PC-3 (cell line): ENCODE measurements around the gene CORO1C. TPM values are rescaled to one million over a fixed set of nuclear protein-coding genes. Genes with fewer than 3 reads are reported as not detected.

Source experiments
- ATAC-seq: fragments of 200-7000 bp; cut with Tn5 transposase; 2 replicates; pipeline ENCODE4 v1.9.1; 2020; ENCODE audit warnings: mild to moderate bottlenecking, moderate library complexity
- BruUV-seq: library from RNA; stranded (reverse); fragments of 400-500 nt; replicated peaks from 2 replicates; lab custom pipeline; 2021; lab: Mats Ljungman, UMichigan
- CTCF ChIA-PET: fragments of 300-600 bp; sonication (Branson Sonifier 250); formaldehyde crosslinking; loops from one replicate; lab custom pipeline; 2022; ENCODE audit warnings: antibody characterized with exemption; lab: Charles Lee
- POLR2A ChIA-PET: fragments of 300-600 bp; sonication (Branson Sonifier 250); formaldehyde crosslinking; loops from one replicate; lab custom pipeline; 2022; ENCODE audit warnings: antibody characterized with exemption; ENCODE audit not compliant: unreplicated experiment; lab: Charles Lee
- DNase-seq: peaks from one replicate; pipeline ENCODE4 v3.0.0-alpha.2; 2015
- H2AFZ ChIP-seq: fragments of 300-600 bp; sonication (generic); 2 replicates; pipeline ENCODE4 v1.6.0; 2016; ENCODE audit warnings: antibody characterized with exemption, low read length
- H3F3A ChIP-seq: fragments of 300-600 bp; sonication (generic); one replicate; pipeline ENCODE4 v1.6.0; 2017; ENCODE audit warnings: antibody characterized with exemption, low read length, control low read depth, mild to moderate bottlenecking; ENCODE audit not compliant: unreplicated experiment
- H3K27ac ChIP-seq: fragments of 300-600 bp; sonication (generic); 2 replicates; pipeline ENCODE4 v1.5.1; 2016; ENCODE audit warnings: mild to moderate bottlenecking, low read length
- H3K27me3 ChIP-seq: fragments of 300-600 bp; sonication (generic); 2 replicates; pipeline ENCODE4 v1.6.1; 2016; ENCODE audit warnings: low read length, mixed read lengths
- H3K36me3 ChIP-seq: fragments of 300-600 bp; sonication (generic); 2 replicates; pipeline ENCODE4 v1.6.1; 2016; ENCODE audit warnings: low read depth, mixed run types, low read length, mixed read lengths
- H3K4me1 ChIP-seq: fragments of 300-600 bp; sonication (generic); 2 replicates; pipeline ENCODE4 v1.5.1; 2016; ENCODE audit warnings: low read length; ENCODE audit not compliant: insufficient read depth
- H3K4me2 ChIP-seq: fragments of 300-600 bp; sonication (generic); 2 replicates; pipeline ENCODE4 v1.6.0; 2016; ENCODE audit warnings: low read length
- H3K4me3 ChIP-seq: fragments of 300-600 bp; sonication (generic); 2 replicates; pipeline ENCODE4 v1.5.1; 2016; ENCODE audit warnings: mild to moderate bottlenecking, low read length, mixed read lengths
- H3K79me2 ChIP-seq: fragments of 300-600 bp; sonication (generic); 2 replicates; pipeline ENCODE4 v1.6.1; 2017; ENCODE audit warnings: low read length, mixed read lengths
- H3K9ac ChIP-seq: fragments of 300-600 bp; sonication (generic); 2 replicates; pipeline ENCODE4 v1.6.0; 2016; ENCODE audit warnings: mild to moderate bottlenecking, low read length
- H3K9me2 ChIP-seq: fragments of 300-600 bp; sonication (generic); replicated peaks from 2 replicates; pipeline ENCODE4 v1.6.1; 2016; ENCODE audit warnings: mixed run types, low read length, mixed read lengths
- H3K9me3 ChIP-seq: fragments of 300-600 bp; sonication (generic); 2 replicates; pipeline ENCODE4 v1.6.1; 2016; ENCODE audit warnings: low read length, mixed read lengths
- H4K20me1 ChIP-seq: fragments of 300-600 bp; sonication (generic); 2 replicates; pipeline ENCODE4 v1.6.1; 2016; ENCODE audit warnings: low read length, mixed read lengths
- CTCF ChIP-seq: fragments of 300-600 bp; sonication (generic); conservative IDR thresholded peaks from 2 replicates; pipeline ENCODE4 v1.5.1; 2017; ENCODE audit warnings: antibody characterized with exemption, low read depth, mild to moderate bottlenecking, low read length
- EZH2 ChIP-seq: fragments of 300-600 bp; sonication (generic); IDR thresholded peaks from one replicate; pipeline ENCODE4 v1.6.1; 2017; ENCODE audit warnings: antibody characterized with exemption, mild to moderate bottlenecking, low read length; ENCODE audit not compliant: unreplicated experiment
- EZH2phosphoT487 ChIP-seq: fragments of 300-600 bp; sonication (generic); IDR thresholded peaks from 2 replicates; pipeline ENCODE4 v1.6.1; 2018; ENCODE audit warnings: mild to moderate bottlenecking, antibody characterized with exemption, low read length, borderline replicate concordance
- intact Hi-C: fragments of 100-400 bp; cut with micrococcal nuclease; formaldehyde crosslinking; loops from 2 replicates; pipeline ENCODE4 v1.9.0; 2023
- total RNA-seq: library from RNA; depleted of rRNA; stranded (reverse); fragments of >200 nt; gene quantifications from 2 replicates; pipeline ENCODE4 v1.2.3, GENCODE V29; 2014

CORO1C gene
- total RNA-seq, 1 experiment from 2014 or later = 179 TPM

- H3F3A ChIP-seq = no peaks in the 10 kb centered on the region
- H4K20me1 ChIP-seq = no peaks in the 10 kb centered on the region
- no peak overlapping the region for H2AFZ ChIP-seq
- no peaks in the 10 kb centered on the region for H3K9me3 ChIP-seq
- TF ChIP-seq EZH2phosphoT487 (no peak), EZH2 (no peak), CTCF (no peak)
- POLR2A ChIA-PET = no interaction called here
- CTCF ChIA-PET = no interaction called here
- H3K27ac ChIP-seq = no peak overlapping the region
- no peak overlapping the region for H3K4me3 ChIP-seq
- ATAC-seq = no peak
- no peaks in the 10 kb centered on the region for H3K4me1 ChIP-seq
- BruUV-seq = no TSS peak
- no peaks in the 10 kb centered on the region for H3K36me3 ChIP-seq
- H3K4me2 ChIP-seq = no peak overlapping the region
- H3K79me2 ChIP-seq = no peaks in the 10 kb centered on the region
- intact Hi-C loops = no loop called here
- no peak overlapping the region for H3K9ac ChIP-seq
- no peak for DNase-seq
- H3K27me3 ChIP-seq = no peaks in the 10 kb centered on the region
- no peaks in the 10 kb centered on the region for H3K9me2 ChIP-seq
These were observed 16.2 kb upstream of the CORO1C start for GRCh38 chr12:108747563-108747962.

DNA sequence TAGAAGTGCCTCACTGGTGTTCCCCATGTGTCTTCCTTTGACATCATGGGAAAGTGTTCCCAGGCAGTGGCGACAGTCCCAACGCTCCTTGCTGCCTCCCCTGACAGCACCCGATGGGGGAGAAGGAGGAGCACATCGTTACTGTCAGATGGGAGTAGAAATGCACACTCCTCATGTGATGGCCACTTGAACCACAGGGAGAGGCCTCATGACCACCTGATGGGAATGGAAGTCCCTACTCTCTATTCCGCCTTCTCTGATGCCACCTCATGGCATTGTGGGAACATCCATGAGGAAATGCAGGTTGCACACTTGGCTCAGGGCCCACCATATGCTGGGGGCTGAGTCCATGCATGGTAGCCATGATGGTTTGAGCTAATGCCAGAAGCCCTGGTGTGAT, 14.3 kb upstream of the CORO1C start:
- Histone ChIP-seq H3K79me2 (no peaks in the 10 kb centered on the region), H3K9me3 (no peaks in the 10 kb centered on the region), H2AFZ (no peak overlapping the region), H3K9me2 (no peaks in the 10 kb centered on the region), H3K9ac (no peak overlapping the region), H3K4me2 (no peak overlapping the region), H3K27me3 (no peaks in the 10 kb centered on the region), H3K36me3 (no peaks in the 10 kb centered on the region), H4K20me1 (no peaks in the 10 kb centered on the region), H3K27ac (no peak overlapping the region), H3K4me3 (no peak overlapping the region), H3F3A (no peaks in the 10 kb centered on the region), H3K4me1 (no peaks in the 10 kb centered on the region)
- intact Hi-C loops = no loop called here
- ATAC-seq = no peak
- no peak for DNase-seq
- POLR2A ChIA-PET = no interaction called here
- CTCF ChIA-PET = no interaction called here
- no TSS peak for BruUV-seq
- TF ChIP-seq EZH2 (no peak), EZH2phosphoT487 (no peak), CTCF (no peak)

- Histone ChIP-seq H3K4me3 (no peak overlapping the region), H2AFZ (no peak overlapping the region), H4K20me1 (no peaks in the 10 kb centered on the region), H3F3A (no peaks in the 10 kb centered on the region), H3K9ac (no peak overlapping the region), H3K27ac (no peak overlapping the region), H3K79me2 (no peaks in the 10 kb centered on the region), H3K4me1 (no peaks in the 10 kb centered on the region), H3K27me3 (no peaks in the 10 kb centered on the region), H3K36me3 (no peaks in the 10 kb centered on the region), H3K9me2 (no peaks in the 10 kb centered on the region), H3K9me3 (no peaks in the 10 kb centered on the region), H3K4me2 (no peak overlapping the region)
- no TSS peak for BruUV-seq
- ATAC-seq = no peak
- TF ChIP-seq EZH2 (no peak), EZH2phosphoT487 (no peak), CTCF (no peak)
- intact Hi-C loops = no loop called here
- no peak for DNase-seq
- POLR2A ChIA-PET = no interaction called here
- CTCF ChIA-PET = interaction anchor here (0.6 kb wide), 1 partner anchor 80 kb away, joined by 16 read pairs; no protein-coding TSS in a partner anchor
These were observed 12.9 kb upstream of the CORO1C start for GRCh38 chr12:108744021-108744897.
